Glutamatergic neuron (in vitro differentiated cells): ENCODE data around the gene ZFP92. TPM values are rescaled to one million over a fixed set of nuclear protein-coding genes. Genes with fewer than 3 reads are reported as not detected.

Experiments used
- DNase-seq: peaks from one replicate; pipeline ENCODE4 v3.0.0; 2022
- H3K27ac Mint-ChIP-seq: one replicate; pipeline ENCODE4 v1.8.0; 2020; ENCODE audit warnings: mild to moderate bottlenecking, mixed read lengths, inconsistent platforms; ENCODE audit not compliant: unreplicated experiment
- H3K27me3 Mint-ChIP-seq: one replicate; pipeline ENCODE4 v1.8.0; 2020; ENCODE audit warnings: mild to moderate bottlenecking, moderate library complexity, mixed read lengths, inconsistent platforms; ENCODE audit not compliant: unreplicated experiment
- H3K36me3 Mint-ChIP-seq: one replicate; pipeline ENCODE4 v1.8.0; 2020; ENCODE audit warnings: mild to moderate bottlenecking, mixed read lengths, inconsistent platforms; ENCODE audit not compliant: unreplicated experiment
- H3K4me1 Mint-ChIP-seq: one replicate; pipeline ENCODE4 v1.8.0; 2020; ENCODE audit warnings: mild to moderate bottlenecking, low read depth, mixed read lengths, inconsistent platforms; ENCODE audit not compliant: unreplicated experiment
- H3K4me3 Mint-ChIP-seq: one replicate; pipeline ENCODE4 v1.8.0; 2020; ENCODE audit warnings: mild to moderate bottlenecking, mixed read lengths, inconsistent platforms; ENCODE audit not compliant: unreplicated experiment
- H3K9me3 Mint-ChIP-seq: one replicate; pipeline ENCODE4 v1.8.0; 2020; ENCODE audit warnings: mild to moderate bottlenecking, moderate library complexity, mixed read lengths, inconsistent platforms; ENCODE audit not compliant: unreplicated experiment
- CTCF ChIP-seq: fragments of 200-600 bp; sonication (generic); IDR thresholded peaks from one replicate; pipeline ENCODE4 v1.5.0; 2021; ENCODE audit not compliant: partially characterized antibody, unreplicated experiment
- total RNA-seq: library from RNA; stranded (reverse); fragmentation: NEBNext Ultra II Directional; extraction: Animal tissue kit (Norgen Biotek cat#: 25700); gene quantifications from one replicate; pipeline ENCODE4 v1.2.1, GENCODE V29; 2021; ENCODE audit not compliant: unreplicated experiment

The ZFP92 gene
- total RNA-seq, 1 donor from 2014 or later: 0.07 TPM

GRCh38 chrX:153445856-153446635 is 34.8 kb downstream of the ZFP92 start, which contains the start of gene TREX2:
TSS of gene TREX2 (minus strand) at chrX:153446056. CDS start at chrX:153445430, 626 bp downstream.
- no peaks in the 10 kb centered on the region for H3K9me3 Mint-ChIP-seq
- no peaks in the 10 kb centered on the region for H3K36me3 Mint-ChIP-seq
- no peak for TF ChIP-seq CTCF
- no peak for DNase-seq
- no peaks in the 10 kb centered on the region for H3K27me3 Mint-ChIP-seq
- H3K4me1 Mint-ChIP-seq: no peaks in the 10 kb centered on the region
- H3K27ac Mint-ChIP-seq: no peak within 1 kb of the TSS
- H3K4me3 Mint-ChIP-seq: no peak within 1 kb of the TSS

GRCh38 chrX:153446636-153446936 is 35.3 kb downstream of the ZFP92 start:
- Mint-ChIP-seq H3K4me1 (no peaks in the 10 kb centered on the region), H3K9me3 (no peaks in the 10 kb centered on the region), H3K27ac (no peak overlapping the region), H3K27me3 (no peaks in the 10 kb centered on the region), H3K36me3 (no peaks in the 10 kb centered on the region), H3K4me3 (no peak overlapping the region)
- DNase-seq: no peak
- no peak for TF ChIP-seq CTCF

- Mint-ChIP-seq H3K4me1 (no peaks in the 10 kb centered on the region), H3K27ac (no peak overlapping the region), H3K27me3 (no peaks in the 10 kb centered on the region), H3K36me3 (no peaks in the 10 kb centered on the region), H3K4me3 (no peak overlapping the region), H3K9me3 (no peaks in the 10 kb centered on the region)
- no peak for TF ChIP-seq CTCF
- DNase-seq: no peak
These were observed 35.8 kb downstream of the ZFP92 start for GRCh38 chrX:153446950-153447580.

- H3K4me1 Mint-ChIP-seq: no peaks in the 10 kb centered on the region
- no peaks in the 10 kb centered on the region for H3K36me3 Mint-ChIP-seq
- no peaks in the 10 kb centered on the region for H3K27me3 Mint-ChIP-seq
- H3K27ac Mint-ChIP-seq: no peak overlapping the region
- H3K4me3 Mint-ChIP-seq: no peak overlapping the region
- no peak for DNase-seq
- no peak for TF ChIP-seq CTCF
- no peaks in the 10 kb centered on the region for H3K9me3 Mint-ChIP-seq
These were observed 36.3 kb downstream of the ZFP92 start for GRCh38 chrX:153447581-153447960.
